A549 (cell line): ENCODE results near the gene BTBD10. TPM values are rescaled to one million over a fixed set of nuclear protein-coding genes. Genes with fewer than 3 reads are reported as not detected.

Experiments used
- ATAC-seq, 2 experiments: fragments of 200-7000 bp in 1 of 2; fragments of >200 bp in 1 of 2; cut with Nextera tagmentation in 1 of 2; cut with Tn5 transposase in 1 of 2; 3 replicates each; pipeline versions ENCODE4 v1.8.0 to v1.9.1; 2018 to 2020; ENCODE audit warnings: mild to moderate bottlenecking in 1 of 2, moderate library complexity in 1 of 2
- CTCF ChIA-PET: fragments of 300-600 bp; sonication (Branson Sonifier 250); formaldehyde crosslinking; extraction: SDS; loops from one replicate; lab custom pipeline; 2021; ENCODE audit warnings: antibody characterized with exemption, inconsistent platforms; lab: Yijun Ruan, JAX
- POLR2A ChIA-PET: fragments of 350-600 bp; formaldehyde crosslinking; extraction: SDS; loops from one replicate; lab custom pipeline; 2021; ENCODE audit warnings: antibody characterized with exemption, inconsistent platforms; lab: Yijun Ruan, JAX
- DNase-seq, 2 experiments: peaks; one replicate each; pipeline versions ENCODE4 v3.0.0 to v3.0.0-alpha.2; 2011 to 2016; ENCODE audit warnings: low read depth in 1 of 2, low spot score in 1 of 2
- FAIRE-seq: peaks from 2 replicates; lab custom pipeline; 2011; peaks lifted over from hg19 to GRCh38; lab: Jason Lieb, UNC
- H3K27ac ChIP-seq, 2 experiments: fragments of >200 bp; sonication (Bioruptor Twin); formaldehyde crosslinking; 3 replicates each; pipeline ENCODE4 v1.5.1; 2016 to 2017
- H3K4me1 ChIP-seq: fragments of >200 bp; sonication (Bioruptor Twin); formaldehyde crosslinking; 3 replicates; pipeline ENCODE4 v1.6.1; 2016
- H3K4me2 ChIP-seq: fragments of >200 bp; sonication (Bioruptor Twin); formaldehyde crosslinking; 3 replicates; pipeline ENCODE4 v1.6.1; 2016
- H3K4me3 ChIP-seq: fragments of >200 bp; sonication (Bioruptor Twin); formaldehyde crosslinking; 3 replicates; pipeline ENCODE4 v1.5.1; 2016
- H3K9me3 ChIP-seq: fragments of >200 bp; sonication (Bioruptor Twin); formaldehyde crosslinking; 3 replicates; pipeline ENCODE4 v1.6.1; 2016
- CHD2 ChIP-seq: fragments of 150-350 bp; IDR thresholded peaks from 2 replicates; pipeline ENCODE4 v1.6.1; 2014; ENCODE audit warnings: low read length; ENCODE audit not compliant: partially characterized antibody
- EHF ChIP-seq: fragments of 250-450 bp; sonication (Bioruptor Pico); IDR thresholded peaks from 2 replicates; pipeline ENCODE4 v1.5.0; 2020; ENCODE audit warnings: mild to moderate bottlenecking
- EHMT2 ChIP-seq: fragments of 200-600 bp; sonication (generic); IDR thresholded peaks from 2 replicates; pipeline ENCODE4 v1.6.1; 2016; ENCODE audit warnings: antibody characterized with exemption, low read depth, mild to moderate bottlenecking, moderate library complexity
- FOXS1 ChIP-seq: fragments of 250-450 bp; sonication (Bioruptor Pico); IDR thresholded peaks from 2 replicates; pipeline ENCODE4 v1.5.0; 2020; ENCODE audit warnings: mild to moderate bottlenecking, moderate library complexity
- GATA3 ChIP-seq: IDR thresholded peaks from 2 replicates; pipeline ENCODE4 v1.6.1; 2012; ENCODE audit warnings: borderline replicate concordance
- HEYL ChIP-seq: fragments of 250-450 bp; sonication (Bioruptor Pico); IDR thresholded peaks from 2 replicates; pipeline ENCODE4 v1.8.0; 2021; ENCODE audit warnings: mild to moderate bottlenecking, moderate library complexity
- HOXB5 ChIP-seq: fragments of 250-450 bp; sonication (Bioruptor Pico); IDR thresholded peaks from 2 replicates; pipeline ENCODE4 v1.5.0; 2020; ENCODE audit warnings: mild to moderate bottlenecking, moderate library complexity
- JUNB ChIP-seq: fragments of >200 bp; sonication (Bioruptor Twin); formaldehyde crosslinking; IDR thresholded peaks from 2 replicates; pipeline ENCODE4 v1.6.1; 2016
- KDM1A ChIP-seq: fragments of 200-600 bp; sonication (generic); IDR thresholded peaks from 2 replicates; pipeline ENCODE4 v1.6.1; 2016; ENCODE audit warnings: low read depth, mild to moderate bottlenecking
- KDM5A ChIP-seq: fragments of 200-600 bp; sonication (generic); IDR thresholded peaks from 2 replicates; pipeline ENCODE4 v1.6.1; 2016; ENCODE audit warnings: antibody characterized with exemption, mild to moderate bottlenecking
- MAFK ChIP-seq: fragments of 450-650 bp; IDR thresholded peaks from 2 replicates; pipeline ENCODE4 v1.6.1; 2014; ENCODE audit not compliant: partially characterized antibody
- MAZ ChIP-seq: fragments of 150-350 bp; IDR thresholded peaks from 2 replicates; pipeline ENCODE4 v1.6.1; 2014; ENCODE audit warnings: antibody characterized with exemption, low read depth, low read length, borderline replicate concordance
- NR3C1 ChIP-seq: fragments of >200 bp; sonication (Bioruptor Twin); formaldehyde crosslinking; IDR thresholded peaks from 3 replicates; pipeline ENCODE4 v1.6.1; 2017
- POLR2AphosphoS2 ChIP-seq: conservative IDR thresholded peaks from 2 replicates; pipeline ENCODE4 v1.6.1; 2012; ENCODE audit warnings: low read length, improper control_type of control experiment, inconsistent platforms
- RAD21 ChIP-seq, 2 experiments: fragments of >200 bp in 1 of 2; sonication (Bioruptor Twin) in 1 of 2; formaldehyde crosslinking in 1 of 2; IDR thresholded peaks in 1 of 2; conservative IDR thresholded peaks in 1 of 2; 2 replicates in 1 of 2; 3 replicates in 1 of 2; pipeline ENCODE4 v1.6.1; 2012 to 2018; ENCODE audit warnings: inconsistent platforms in 1 of 2
- RARB ChIP-seq: fragments of 250-450 bp; sonication (Bioruptor Pico); IDR thresholded peaks from 2 replicates; pipeline ENCODE4 v1.8.0; 2021; ENCODE audit warnings: mild to moderate bottlenecking, moderate library complexity
- RCOR1 ChIP-seq: fragments of 150-350 bp; IDR thresholded peaks from 2 replicates; pipeline ENCODE4 v1.6.1; 2014; ENCODE audit warnings: antibody characterized with exemption, low read length, low read depth
- RNF2 ChIP-seq: fragments of 200-600 bp; sonication (generic); IDR thresholded peaks from 2 replicates; pipeline ENCODE4 v1.6.1; 2016; ENCODE audit warnings: low read depth, mild to moderate bottlenecking, antibody characterized with exemption, moderate library complexity, borderline replicate concordance
- SMC3 ChIP-seq: fragments of >200 bp; sonication (Bioruptor Twin); formaldehyde crosslinking; IDR thresholded peaks from 3 replicates; pipeline ENCODE4 v1.6.1; 2018; ENCODE audit warnings: inconsistent platforms
- ZC3H11A ChIP-seq: fragments of 450-650 bp; IDR thresholded peaks from 2 replicates; pipeline ENCODE4 v1.6.1; 2014; ENCODE audit warnings: antibody characterized with exemption, mild to moderate bottlenecking
- ZNF302 ChIP-seq: fragments of 250-450 bp; sonication (Bioruptor Pico); IDR thresholded peaks from 2 replicates; pipeline ENCODE4 v1.9.0; 2021; ENCODE audit warnings: inconsistent platforms, mild to moderate bottlenecking, moderate library complexity
- ZSCAN20 ChIP-seq: fragments of 250-450 bp; sonication (Bioruptor Pico); IDR thresholded peaks from 2 replicates; pipeline ENCODE4 v1.8.0; 2022; ENCODE audit warnings: mild to moderate bottlenecking, moderate library complexity
- WGBS: methylation state at CpG from one replicate; pipeline ENCODE4 v1.1.6; 2017; ENCODE audit errors: missing lambda C conversion rate; 5-methylcytosine and 5-hydroxymethylcytosine counted together
- polyA plus RNA-seq, 4 experiments: library from polyadenylated mRNA; depleted of rRNA in 3 of 4; stranded (reverse); fragments of >200 nt; fragmentation: RNase III in 1 of 4; extraction: RNeasy Plus Mini Kit Qiagen cat#74134 plus additional on column Dnase treatment in 1 of 4; gene quantifications; 2 replicates in 3 of 4; 3 replicates in 1 of 4; pipeline ENCODE4 v1.2.3, GENCODE V29; 2011 to 2017
- TF ChIP-seq, protein P1 (sequence below): fragments of >200 bp; sonication (Bioruptor Twin); formaldehyde crosslinking; IDR thresholded peaks from 3 replicates; pipeline ENCODE4 v1.6.1; 2016
- TF ChIP-seq, protein P2 (sequence below): fragments of 150-350 bp; IDR thresholded peaks from 2 replicates; pipeline ENCODE4 v1.6.1; 2014; ENCODE audit warnings: low read depth, mild to moderate bottlenecking, low read length
- TF ChIP-seq, protein P3 (sequence below): fragments of 250-450 bp; sonication (Bioruptor Pico); IDR thresholded peaks from 2 replicates; pipeline ENCODE4 v1.5.0; 2020; ENCODE audit warnings: low read depth, mild to moderate bottlenecking, moderate library complexity
- TF ChIP-seq, protein P4 (sequence below): IDR thresholded peaks from 2 replicates; pipeline ENCODE4 v1.6.1; 2012
- TF ChIP-seq, protein P5 (sequence below): fragments of >200 bp; sonication (Bioruptor Twin); formaldehyde crosslinking; IDR thresholded peaks from 3 replicates; pipeline ENCODE4 v1.5.1; 2016
- TF ChIP-seq, protein P6 (sequence below): fragments of 250-450 bp; sonication (Bioruptor Pico); IDR thresholded peaks from 2 replicates; pipeline ENCODE4 v1.5.0; 2021; ENCODE audit warnings: mild to moderate bottlenecking, moderate library complexity, borderline replicate concordance
- TF ChIP-seq, protein P7 (sequence below): IDR thresholded peaks from 2 replicates; pipeline ENCODE4 v1.6.1; 2012; ENCODE audit warnings: low read depth, borderline replicate concordance

Gene BTBD10
- polyA plus RNA-seq, 2 of the 4 experiments (the other 2 are of a cell fraction) = 33.7 to 54.2 TPM

DNA sequence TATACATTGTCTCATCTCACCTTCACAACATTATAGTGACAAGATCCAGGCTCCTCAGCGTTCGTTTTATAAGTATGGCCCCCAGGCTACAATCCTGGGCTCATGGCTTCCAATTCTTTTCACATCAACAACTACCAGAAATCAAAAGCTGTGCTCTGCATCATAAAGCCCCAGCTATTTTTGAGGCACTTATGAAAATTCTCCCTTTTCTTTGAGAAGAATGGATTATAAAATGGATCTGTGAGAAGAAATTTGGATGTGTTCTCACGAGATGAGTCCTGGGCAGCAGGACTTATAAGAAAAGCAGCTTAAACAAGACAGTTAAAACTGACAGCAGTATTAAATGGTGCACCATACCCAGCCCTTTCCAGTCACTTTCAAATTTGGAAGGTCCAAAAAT, 80.3 kb downstream of the BTBD10 start:
- H3K27ac ChIP-seq = no peak overlapping the region
- ATAC-seq = no peak
- POLR2A ChIA-PET = no interaction called here
- WGBS = 96% methylated on average over 3 of the region's 3 CpGs
- no peak for TF ChIP-seq EHMT2
- TF ChIP-seq POLR2AphosphoS2 = no peak
- TF ChIP-seq KDM1A = no peak
- TF ChIP-seq, protein P1, sequence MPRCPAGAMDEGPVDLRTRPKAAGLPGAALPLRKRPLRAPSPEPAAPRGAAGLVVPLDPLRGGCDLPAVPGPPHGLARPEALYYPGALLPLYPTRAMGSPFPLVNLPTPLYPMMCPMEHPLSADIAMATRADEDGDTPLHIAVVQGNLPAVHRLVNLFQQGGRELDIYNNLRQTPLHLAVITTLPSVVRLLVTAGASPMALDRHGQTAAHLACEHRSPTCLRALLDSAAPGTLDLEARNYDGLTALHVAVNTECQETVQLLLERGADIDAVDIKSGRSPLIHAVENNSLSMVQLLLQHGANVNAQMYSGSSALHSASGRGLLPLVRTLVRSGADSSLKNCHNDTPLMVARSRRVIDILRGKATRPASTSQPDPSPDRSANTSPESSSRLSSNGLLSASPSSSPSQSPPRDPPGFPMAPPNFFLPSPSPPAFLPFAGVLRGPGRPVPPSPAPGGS = no peak
- no peak for TF ChIP-seq ZC3H11A
- no peak for TF ChIP-seq RNF2
- no peak for TF ChIP-seq ZNF302 (CRISPR knock-in tag)
- no peak for TF ChIP-seq FOXS1 (CRISPR knock-in tag)
- no peak for TF ChIP-seq HEYL
- no peak for TF ChIP-seq HOXB5 (CRISPR knock-in tag)
- TF ChIP-seq SMC3 = no peak
- TF ChIP-seq ZSCAN20 (CRISPR knock-in tag) = no peak
- no peak for TF ChIP-seq JUNB
- no peak for TF ChIP-seq CHD2
- TF ChIP-seq KDM5A = no peak
- TF ChIP-seq RCOR1 = no peak
- TF ChIP-seq MAFK = no peak
- no peak for TF ChIP-seq RAD21 (conservative IDR thresholded peaks at IDR 0.05 in 1 of 2, IDR thresholded peaks at IDR 0.05 in 1 of 2)
- no peak for TF ChIP-seq EHF (CRISPR knock-in tag)
- TF ChIP-seq, protein P2, sequence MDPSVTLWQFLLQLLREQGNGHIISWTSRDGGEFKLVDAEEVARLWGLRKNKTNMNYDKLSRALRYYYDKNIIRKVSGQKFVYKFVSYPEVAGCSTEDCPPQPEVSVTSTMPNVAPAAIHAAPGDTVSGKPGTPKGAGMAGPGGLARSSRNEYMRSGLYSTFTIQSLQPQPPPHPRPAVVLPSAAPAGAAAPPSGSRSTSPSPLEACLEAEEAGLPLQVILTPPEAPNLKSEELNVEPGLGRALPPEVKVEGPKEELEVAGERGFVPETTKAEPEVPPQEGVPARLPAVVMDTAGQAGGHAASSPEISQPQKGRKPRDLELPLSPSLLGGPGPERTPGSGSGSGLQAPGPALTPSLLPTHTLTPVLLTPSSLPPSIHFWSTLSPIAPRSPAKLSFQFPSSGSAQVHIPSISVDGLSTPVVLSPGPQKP = no peak
- TF ChIP-seq, all 56 proteins: peak for 0
- DNase-seq (no peak), FAIRE-seq (no peak)
- no peak overlapping the region for H3K4me2 ChIP-seq
- CTCF ChIA-PET = interaction anchor here (0.7 to 10.7 kb wide), 12 partner anchors 8 to 419 kb away, joined by 3 to 123 read pairs (median 4); no protein-coding TSS in a partner anchor
- no peaks in the 10 kb centered on the region for H3K9me3 ChIP-seq
- no peaks in the 10 kb centered on the region for H3K4me1 ChIP-seq
- H3K4me3 ChIP-seq = no peak overlapping the region

DNA sequence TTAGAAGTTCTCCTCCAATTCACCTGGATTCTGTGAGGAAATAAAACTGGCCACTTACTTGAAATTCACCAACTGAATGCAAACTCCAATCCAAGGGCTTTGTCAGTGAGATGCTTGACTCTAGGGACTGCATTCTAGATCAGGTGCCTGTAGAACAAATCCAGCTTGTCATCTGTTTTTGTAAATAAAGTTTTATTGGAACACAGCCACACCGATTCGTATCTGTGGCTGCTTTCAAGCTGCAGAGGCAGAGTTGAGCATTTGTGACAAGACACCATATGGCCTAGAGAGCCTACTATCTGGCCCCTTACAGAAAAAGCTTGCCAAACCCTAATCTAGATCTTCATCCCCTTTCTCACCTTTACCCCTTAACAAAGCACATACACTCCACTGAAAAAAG, 82.3 kb downstream of the BTBD10 start:
- Histone ChIP-seq H3K4me2 (no peak overlapping the region), H3K4me3 (no peak overlapping the region), H3K27ac (no peak overlapping the region), H3K9me3 (no peaks in the 10 kb centered on the region), H3K4me1 (no peaks in the 10 kb centered on the region)
- no peak for FAIRE-seq
- 95% methylated on average over 2 of the region's 2 CpGs for WGBS
- ChIA-PET CTCF (interaction anchor here (1.3 to 10.7 kb wide), 5 partner anchors 8 to 197 kb away, joined by 3 to 123 read pairs (median 8); no protein-coding TSS in a partner anchor), POLR2A (no interaction called here)
- no peak for ATAC-seq
- TF ChIP-seq GATA3 (no peak), POLR2AphosphoS2 (no peak), RAD21 (conservative IDR thresholded peaks at IDR 0.05 in 1 of 2, IDR thresholded peaks at IDR 0.05 in 1 of 2) (no peak), RARB (CRISPR knock-in tag) (no peak), MAZ (no peak), FOXS1 (CRISPR knock-in tag) (no peak), MAFK (no peak), NR3C1 (no peak), ZNF302 (CRISPR knock-in tag) (no peak), ZC3H11A (no peak)
- TF ChIP-seq, protein P3, sequence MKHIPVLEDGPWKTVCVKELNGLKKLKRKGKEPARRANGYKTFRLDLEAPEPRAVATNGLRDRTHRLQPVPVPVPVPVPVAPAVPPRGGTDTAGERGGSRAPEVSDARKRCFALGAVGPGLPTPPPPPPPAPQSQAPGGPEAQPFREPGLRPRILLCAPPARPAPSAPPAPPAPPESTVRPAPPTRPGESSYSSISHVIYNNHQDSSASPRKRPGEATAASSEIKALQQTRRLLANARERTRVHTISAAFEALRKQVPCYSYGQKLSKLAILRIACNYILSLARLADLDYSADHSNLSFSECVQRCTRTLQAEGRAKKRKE (CRISPR knock-in tag) = no peak
- TF ChIP-seq, protein P4, sequence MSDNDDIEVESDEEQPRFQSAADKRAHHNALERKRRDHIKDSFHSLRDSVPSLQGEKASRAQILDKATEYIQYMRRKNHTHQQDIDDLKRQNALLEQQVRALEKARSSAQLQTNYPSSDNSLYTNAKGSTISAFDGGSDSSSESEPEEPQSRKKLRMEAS = no peak
- TF ChIP-seq, protein P2 = no peak
- TF ChIP-seq, protein P5, sequence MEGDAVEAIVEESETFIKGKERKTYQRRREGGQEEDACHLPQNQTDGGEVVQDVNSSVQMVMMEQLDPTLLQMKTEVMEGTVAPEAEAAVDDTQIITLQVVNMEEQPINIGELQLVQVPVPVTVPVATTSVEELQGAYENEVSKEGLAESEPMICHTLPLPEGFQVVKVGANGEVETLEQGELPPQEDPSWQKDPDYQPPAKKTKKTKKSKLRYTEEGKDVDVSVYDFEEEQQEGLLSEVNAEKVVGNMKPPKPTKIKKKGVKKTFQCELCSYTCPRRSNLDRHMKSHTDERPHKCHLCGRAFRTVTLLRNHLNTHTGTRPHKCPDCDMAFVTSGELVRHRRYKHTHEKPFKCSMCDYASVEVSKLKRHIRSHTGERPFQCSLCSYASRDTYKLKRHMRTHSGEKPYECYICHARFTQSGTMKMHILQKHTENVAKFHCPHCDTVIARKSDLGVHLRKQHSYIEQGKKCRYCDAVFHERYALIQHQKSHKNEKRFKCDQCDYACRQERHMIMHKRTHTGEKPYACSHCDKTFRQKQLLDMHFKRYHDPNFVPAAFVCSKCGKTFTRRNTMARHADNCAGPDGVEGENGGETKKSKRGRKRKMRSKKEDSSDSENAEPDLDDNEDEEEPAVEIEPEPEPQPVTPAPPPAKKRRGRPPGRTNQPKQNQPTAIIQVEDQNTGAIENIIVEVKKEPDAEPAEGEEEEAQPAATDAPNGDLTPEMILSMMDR = no peak
- TF ChIP-seq, protein P6, sequence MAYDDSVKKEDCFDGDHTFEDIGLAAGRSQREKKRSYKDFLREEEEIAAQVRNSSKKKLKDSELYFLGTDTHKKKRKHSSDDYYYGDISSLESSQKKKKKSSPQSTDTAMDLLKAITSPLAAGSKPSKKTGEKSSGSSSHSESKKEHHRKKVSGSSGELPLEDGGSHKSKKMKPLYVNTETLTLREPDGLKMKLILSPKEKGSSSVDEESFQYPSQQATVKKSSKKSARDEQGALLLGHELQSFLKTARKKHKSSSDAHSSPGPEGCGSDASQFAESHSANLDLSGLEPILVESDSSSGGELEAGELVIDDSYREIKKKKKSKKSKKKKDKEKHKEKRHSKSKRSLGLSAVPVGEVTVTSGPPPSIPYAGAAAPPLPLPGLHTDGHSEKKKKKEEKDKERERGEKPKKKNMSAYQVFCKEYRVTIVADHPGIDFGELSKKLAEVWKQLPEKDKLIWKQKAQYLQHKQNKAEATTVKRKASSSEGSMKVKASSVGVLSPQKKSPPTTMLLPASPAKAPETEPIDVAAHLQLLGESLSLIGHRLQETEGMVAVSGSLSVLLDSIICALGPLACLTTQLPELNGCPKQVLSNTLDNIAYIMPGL = no peak
- TF ChIP-seq, protein P7, sequence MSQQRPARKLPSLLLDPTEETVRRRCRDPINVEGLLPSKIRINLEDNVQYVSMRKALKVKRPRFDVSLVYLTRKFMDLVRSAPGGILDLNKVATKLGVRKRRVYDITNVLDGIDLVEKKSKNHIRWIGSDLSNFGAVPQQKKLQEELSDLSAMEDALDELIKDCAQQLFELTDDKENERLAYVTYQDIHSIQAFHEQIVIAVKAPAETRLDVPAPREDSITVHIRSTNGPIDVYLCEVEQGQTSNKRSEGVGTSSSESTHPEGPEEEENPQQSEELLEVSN = no peak
- no peak for DNase-seq
